ENCODE data around the gene SENP1.

The SENP1 gene

DNA sequence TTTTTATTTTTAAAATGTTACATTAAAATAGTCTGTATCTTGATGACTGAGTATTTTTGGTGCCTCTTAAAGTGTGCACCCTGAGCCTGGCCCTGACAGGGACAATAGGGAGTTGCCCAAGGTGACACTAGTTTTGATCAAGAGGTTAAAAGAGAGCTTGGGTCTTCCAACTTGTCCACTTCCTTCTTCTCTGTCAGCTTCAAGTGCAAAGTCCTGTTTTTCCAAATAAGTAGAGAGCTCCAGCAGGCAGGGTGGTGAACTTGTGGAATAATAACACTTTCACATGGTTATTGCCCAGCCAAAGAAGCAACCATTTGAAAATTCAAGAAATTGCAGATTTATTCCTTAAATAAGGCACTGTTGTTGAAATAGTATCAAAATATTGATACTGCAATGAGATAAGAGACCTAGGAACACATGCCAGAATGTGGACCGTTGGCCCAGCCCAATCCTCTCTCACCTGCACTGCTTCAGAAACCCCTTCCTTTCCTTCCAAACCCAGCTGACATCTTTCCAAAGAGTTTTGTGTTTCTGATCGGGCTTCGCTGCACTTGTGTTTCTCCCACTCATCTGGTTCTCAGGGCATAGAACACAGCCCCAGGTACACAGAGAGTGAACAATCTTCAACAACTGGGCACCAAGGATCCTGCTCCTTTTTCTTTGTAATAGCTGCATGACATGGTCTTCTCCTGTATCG is 87.8 kb downstream of the SENP1 start:
- no peak for TF ChIP-seq ZNF274 (IDR thresholded peaks at IDR 0.05; ENCODE audit: low read depth, low read length)
- H3K4me3 ChIP-seq (ENCODE audit: low read length), result no peak overlapping the region

DNA sequence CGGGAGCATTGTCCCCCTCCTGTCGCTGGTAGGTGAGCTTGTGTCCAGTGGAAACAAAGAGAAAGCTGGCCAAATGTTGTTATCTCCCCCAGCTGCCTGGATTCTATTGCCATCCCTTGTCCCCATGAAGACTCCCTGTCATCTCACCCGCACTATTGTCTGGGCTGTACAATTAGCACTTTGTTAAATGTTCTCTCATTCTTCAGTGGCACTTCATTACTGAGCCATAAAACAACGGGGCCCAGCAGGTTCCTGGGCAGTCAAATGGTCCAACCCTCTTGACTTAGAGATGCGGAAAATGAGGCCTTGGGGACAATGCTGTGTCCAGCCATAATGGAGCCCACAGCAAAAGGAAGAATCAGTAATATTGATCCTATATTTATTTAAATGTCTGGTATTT is 88.4 kb downstream of the SENP1 start:
- H3K4me3 ChIP-seq (ENCODE audit: low read length), result no peak overlapping the region
- no peak for TF ChIP-seq ZNF274 (IDR thresholded peaks at IDR 0.05; ENCODE audit: low read depth, low read length)

DNA sequence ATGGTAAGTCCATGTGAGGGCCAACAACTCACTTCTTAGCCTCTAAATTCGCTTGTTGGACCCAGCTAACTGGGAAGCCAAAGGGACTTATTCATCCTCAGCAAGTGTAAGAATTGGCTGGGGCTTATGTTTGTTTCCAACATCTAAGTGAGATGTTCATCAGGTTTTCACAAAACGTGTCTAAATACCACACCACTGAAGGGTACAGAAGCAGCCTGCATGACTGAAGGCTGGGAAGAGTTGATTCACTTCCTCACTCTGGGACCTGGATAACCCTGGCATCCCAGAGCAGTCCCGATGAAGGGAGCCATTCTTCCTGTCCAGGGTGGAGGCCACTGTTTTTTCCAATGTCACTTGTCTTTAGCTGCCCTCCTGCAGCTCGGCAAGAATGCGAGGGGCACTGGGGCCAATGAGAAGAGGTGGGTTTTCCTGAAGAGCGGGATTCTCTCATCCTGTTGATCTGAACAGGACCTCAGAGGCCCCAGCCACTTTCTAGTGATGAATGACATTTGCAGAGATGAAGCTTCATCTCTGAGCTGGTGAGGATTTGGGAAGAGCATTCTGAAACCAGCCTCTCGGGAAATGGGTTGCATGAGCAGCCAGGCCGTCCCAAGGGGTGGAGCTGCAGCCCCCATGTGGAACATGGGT is 89.4 kb downstream of the SENP1 start:
- no peak for TF ChIP-seq ZNF274 (IDR thresholded peaks at IDR 0.05; ENCODE audit: low read depth, low read length)
- no peak overlapping the region for H3K4me3 ChIP-seq (ENCODE audit: low read length)

DNA sequence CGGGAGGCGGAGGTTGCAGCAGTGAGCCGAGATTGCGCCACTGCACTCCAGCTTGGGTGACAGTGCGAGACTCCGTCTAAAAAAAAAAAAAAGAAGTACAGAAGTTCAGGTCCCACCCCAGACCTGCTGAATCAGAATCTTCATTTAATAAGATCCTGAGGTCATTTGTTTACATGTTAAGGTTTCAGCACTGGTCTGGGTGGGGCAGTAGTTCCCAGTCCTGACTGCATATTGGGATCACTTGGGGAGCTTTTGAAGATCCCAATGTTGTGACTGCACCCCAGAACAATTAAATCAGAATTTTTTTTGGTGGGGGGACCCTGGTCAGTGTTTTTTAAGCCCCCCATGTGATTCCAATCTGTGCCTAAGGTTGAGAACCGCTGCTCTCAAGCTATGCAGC is 89.9 kb downstream of the SENP1 start:
- H3K4me3 ChIP-seq (ENCODE audit: low read length), result no peak overlapping the region
- no peak for TF ChIP-seq ZNF274 (IDR thresholded peaks at IDR 0.05; ENCODE audit: low read depth, low read length)

DNA sequence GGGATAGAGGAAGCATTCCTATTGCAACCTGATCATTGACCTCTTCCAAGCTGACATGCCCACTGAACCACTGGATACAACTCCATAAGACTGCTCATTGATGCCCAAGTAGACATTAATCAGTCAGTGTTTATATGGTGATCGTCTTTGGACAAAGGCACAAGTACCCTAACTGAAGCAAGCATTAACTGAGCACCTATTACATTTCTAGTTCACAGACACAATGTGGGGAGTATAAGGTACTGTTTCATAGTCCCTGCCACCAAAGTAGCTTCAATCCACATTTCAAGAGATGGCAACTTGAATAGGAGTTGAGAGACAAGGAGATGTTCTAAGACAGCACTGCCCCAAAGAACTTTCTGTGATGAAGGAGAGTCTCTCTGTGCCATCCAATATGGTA is 90.8 kb downstream of the SENP1 start:
- H3K4me3 ChIP-seq (ENCODE audit: low read length), result no peak overlapping the region
- TF ChIP-seq ZNF274 (IDR thresholded peaks at IDR 0.05; ENCODE audit: low read depth, low read length), result no peak

DNA sequence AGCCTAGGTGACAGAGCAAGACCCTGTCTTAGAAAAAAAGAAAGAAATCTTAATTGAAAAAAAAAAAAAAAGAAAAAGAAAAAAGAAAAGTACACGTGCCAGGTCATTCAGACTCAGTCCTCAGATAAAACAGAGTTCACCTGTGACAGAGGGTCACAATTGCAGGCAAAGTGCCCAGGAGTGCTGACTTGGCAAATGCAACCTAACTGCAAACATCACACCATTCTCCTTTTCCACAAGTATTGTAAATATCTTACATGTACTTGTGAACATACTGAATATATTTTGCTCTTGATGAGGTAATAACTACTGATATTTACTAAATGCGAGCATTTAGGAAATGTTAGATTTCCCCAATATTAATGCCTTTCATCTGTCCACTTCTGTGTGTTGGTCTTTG is 92.6 kb downstream of the SENP1 start:
- TF ChIP-seq ZNF274 (IDR thresholded peaks at IDR 0.05; ENCODE audit: low read depth, low read length), result no peak

DNA sequence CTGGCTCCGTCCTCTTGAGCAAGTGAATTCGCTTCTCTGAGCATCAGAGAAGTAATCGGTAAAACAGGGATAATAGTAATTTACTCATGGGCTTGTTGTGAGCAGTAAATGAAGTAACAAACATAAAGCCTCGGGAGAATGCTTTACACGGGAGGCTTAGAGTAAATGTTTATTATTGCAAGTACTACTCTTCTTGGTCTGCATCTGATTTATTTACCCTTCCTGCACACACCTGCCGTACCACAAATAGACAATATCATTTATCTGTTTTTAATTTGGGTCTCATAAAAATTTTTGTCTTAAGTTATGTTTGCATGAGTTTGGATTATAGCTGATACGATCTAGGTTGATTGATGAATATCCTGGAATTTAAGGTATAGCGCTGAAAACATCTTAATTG is 93.8 kb downstream of the SENP1 start:
- no peak overlapping the region for H3K4me3 ChIP-seq (ENCODE audit: low read length)
- TF ChIP-seq ZNF274 (IDR thresholded peaks at IDR 0.05; ENCODE audit: low read depth, low read length), result no peak

More for the DNA sequence above, 92.6 kb downstream of the SENP1 start:
- no peak overlapping the region for H3K4me3 ChIP-seq (ENCODE audit: low read length)

DNA sequence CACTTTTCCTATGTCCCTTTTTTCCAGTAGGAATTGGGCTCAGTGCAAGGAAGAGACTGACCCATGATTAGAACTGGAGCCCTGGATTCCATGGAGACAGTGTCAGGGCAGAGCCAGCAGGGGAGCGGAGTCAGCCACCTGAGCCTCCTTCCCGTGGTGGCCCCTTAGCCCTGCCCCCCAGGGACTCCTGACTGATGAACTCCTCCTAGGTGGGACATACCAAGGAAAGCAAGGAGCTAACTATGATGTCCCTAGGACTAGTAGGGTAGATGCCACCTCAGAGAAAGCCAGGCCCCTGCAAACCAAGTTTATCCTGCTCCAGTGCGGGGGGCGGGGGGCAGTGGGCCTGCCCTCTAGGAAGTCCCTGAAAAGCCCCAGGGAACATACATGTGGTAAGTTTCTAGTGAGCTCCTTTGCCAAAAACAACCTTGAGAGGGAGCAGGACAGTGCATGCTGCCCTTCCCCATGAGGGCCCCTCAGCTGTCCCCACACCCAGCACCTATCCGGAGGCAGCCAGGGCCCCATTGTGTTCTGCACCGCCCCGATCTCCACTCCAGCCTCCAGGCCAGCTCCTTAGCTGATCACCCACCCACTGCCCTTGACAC is 95.4 kb downstream of the SENP1 start:
- TF ChIP-seq ZNF274 (IDR thresholded peaks at IDR 0.05; ENCODE audit: low read depth, low read length), result no peak
- no peak overlapping the region for H3K4me3 ChIP-seq (ENCODE audit: low read length)

DNA sequence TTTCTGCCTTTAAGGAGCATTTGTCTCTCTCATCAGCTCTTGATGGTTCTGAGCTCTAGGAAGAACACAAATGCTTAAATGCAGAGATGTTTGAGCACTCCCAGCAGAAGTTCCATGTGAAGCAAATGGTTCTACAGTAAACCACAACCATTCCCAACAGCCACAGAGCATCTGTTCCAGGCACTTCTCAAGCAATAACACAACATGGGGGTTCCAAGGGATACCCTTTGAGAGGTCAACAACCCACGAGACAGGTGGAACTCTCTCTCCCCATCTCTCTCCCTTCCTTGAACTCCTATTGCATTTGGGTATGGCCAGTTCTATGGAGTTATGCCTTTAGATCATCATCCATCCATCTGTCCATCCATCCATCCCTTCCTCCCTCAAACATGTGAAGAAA is 96.4 kb downstream of the SENP1 start:
- H3K4me3 ChIP-seq (ENCODE audit: low read length), result no peak overlapping the region
- no peak for TF ChIP-seq ZNF274 (IDR thresholded peaks at IDR 0.05; ENCODE audit: low read depth, low read length)

DNA sequence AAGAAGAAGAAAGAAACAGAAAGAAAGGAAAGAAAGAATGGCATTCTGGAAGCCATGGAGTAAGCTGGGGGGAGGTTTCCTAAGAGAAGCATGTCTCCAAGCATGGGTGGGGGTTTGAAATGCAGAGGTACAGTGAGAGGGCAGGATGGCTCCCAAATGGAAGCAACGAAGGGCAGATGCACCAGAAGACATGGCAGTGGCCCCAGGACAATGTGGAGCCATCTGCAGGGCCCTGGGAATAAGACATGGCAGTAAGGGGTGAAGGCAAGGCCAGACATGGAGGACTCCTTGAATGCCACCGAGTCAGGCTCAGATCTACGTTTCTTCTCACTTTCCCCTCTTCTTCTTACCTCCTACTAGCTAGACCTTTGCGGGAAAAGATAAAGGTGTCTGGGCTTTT is 96.9 kb downstream of the SENP1 start:
- H3K4me3 ChIP-seq (ENCODE audit: low read length), result no peak overlapping the region
- TF ChIP-seq ZNF274 (IDR thresholded peaks at IDR 0.05; ENCODE audit: low read depth, low read length), result no peak

DNA sequence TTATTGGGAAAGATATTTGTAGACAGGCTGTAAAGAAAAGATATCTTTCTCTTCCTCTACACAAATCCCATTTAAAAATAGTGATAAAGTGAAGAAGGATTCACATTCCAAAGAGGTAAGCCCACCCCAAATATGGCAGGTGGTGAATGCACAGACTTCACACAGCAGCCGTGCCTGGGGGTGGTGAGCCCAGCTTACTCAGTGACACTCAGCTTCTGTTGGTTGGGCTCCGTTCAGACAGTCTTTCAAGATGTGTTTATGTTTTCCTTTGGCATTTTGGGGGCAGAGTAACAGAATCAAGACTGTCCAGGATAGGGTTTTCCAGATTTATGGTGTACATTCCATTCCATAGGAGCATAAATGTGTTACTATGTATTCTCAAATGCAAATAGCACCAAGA is 97.5 kb downstream of the SENP1 start:
- H3K4me3 ChIP-seq (ENCODE audit: low read length), result no peak overlapping the region
- TF ChIP-seq ZNF274 (IDR thresholded peaks at IDR 0.05; ENCODE audit: low read depth, low read length), result no peak

DNA sequence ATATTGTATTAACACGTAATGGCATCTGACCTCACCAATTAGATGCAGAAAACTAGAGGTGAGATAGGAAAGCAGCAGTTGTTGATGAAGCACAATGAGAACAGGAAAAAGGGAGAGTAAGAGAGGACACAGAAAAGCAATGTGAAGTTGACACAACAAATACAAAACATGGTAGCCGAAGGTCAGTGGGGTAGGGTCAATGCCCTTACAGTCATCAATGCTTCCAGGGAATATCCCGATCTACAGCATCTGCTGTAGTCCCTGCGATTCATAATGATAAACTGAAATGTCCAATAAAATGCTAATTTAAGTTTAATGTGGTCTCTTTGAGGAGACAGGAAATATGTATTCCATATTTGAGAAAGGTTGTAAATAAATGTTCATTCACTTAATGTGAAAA is 98.7 kb downstream of the SENP1 start:
- H3K4me3 ChIP-seq (ENCODE audit: low read length), result no peak overlapping the region
- TF ChIP-seq ZNF274 (IDR thresholded peaks at IDR 0.05; ENCODE audit: low read depth, low read length), result no peak

DNA sequence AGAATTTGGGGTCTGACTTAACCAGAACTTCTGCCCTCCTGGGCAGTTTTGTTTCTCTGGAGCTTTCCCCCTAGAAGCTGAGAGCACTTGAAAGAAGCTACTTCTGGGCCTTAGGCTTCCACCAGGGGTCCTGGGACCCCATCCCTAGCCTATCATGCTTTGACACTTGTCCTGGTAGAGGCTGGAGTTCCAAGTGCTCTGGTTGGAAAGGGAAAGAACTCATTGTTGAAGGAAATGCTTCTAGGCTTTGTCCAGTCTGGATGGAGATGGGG is 100.2 kb downstream of the SENP1 start:
- H3K4me3 ChIP-seq (ENCODE audit: low read length), result no peak overlapping the region
- no peak for TF ChIP-seq ZNF274 (IDR thresholded peaks at IDR 0.05; ENCODE audit: low read depth, low read length)

DNA sequence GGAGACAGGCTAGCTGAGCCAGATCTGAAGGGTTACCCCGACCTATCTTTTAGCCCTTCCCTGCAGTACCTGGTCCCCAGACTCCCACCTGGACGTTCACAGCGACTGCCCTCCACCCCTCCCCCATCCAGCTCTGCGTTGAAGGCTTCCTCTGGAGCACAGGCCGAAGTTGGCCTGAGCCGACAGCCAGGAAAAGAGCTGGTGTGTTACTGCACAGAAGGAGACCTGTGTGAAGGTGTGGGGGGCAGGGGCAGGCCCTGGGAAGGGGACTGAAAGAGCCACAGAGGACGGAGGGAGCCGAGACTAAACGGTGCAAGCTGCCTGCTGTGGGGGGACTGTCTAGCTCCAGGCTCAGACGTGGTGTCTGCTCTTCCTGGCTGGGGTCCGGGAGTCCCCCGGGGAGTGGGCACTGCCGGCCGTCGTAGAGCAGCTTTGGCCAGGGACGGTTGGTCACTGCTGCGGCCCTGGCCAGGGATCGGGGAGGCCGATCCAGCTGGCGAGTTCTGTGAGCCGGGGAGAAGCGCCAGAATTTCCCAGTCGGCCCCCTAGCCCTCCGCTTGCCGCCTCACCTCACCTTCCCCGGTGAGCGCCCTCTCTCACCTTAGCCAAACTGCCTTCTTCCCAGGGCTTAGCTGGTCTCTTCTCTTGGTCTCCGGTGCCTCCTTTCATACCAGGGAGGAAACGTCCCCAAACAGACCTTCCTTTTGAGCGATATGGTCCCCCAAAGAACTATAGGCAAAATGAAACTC is 100.7 kb downstream of the SENP1 start:
- TF ChIP-seq ZNF274 (IDR thresholded peaks at IDR 0.05; ENCODE audit: low read depth, low read length), result no peak
- H3K4me3 ChIP-seq (ENCODE audit: low read length), result no peak overlapping the region
